Activated CD4-positive, alpha-beta T cell treated with anti-CD3 and anti-CD28 coated beads for 48 hours (primary cell): Measurements from ENCODE around the gene MTARC2.
"Not testable (repeated sequence)": the region's sequence is repeated elsewhere in the genome, so short reads cannot be mapped to it uniquely, and the experiment has no call there.

Experiments used
- DNase-seq: peaks from one replicate; pipeline ENCODE4 v3.0.0-alpha.2; 2020

The MTARC2 gene

DNA sequence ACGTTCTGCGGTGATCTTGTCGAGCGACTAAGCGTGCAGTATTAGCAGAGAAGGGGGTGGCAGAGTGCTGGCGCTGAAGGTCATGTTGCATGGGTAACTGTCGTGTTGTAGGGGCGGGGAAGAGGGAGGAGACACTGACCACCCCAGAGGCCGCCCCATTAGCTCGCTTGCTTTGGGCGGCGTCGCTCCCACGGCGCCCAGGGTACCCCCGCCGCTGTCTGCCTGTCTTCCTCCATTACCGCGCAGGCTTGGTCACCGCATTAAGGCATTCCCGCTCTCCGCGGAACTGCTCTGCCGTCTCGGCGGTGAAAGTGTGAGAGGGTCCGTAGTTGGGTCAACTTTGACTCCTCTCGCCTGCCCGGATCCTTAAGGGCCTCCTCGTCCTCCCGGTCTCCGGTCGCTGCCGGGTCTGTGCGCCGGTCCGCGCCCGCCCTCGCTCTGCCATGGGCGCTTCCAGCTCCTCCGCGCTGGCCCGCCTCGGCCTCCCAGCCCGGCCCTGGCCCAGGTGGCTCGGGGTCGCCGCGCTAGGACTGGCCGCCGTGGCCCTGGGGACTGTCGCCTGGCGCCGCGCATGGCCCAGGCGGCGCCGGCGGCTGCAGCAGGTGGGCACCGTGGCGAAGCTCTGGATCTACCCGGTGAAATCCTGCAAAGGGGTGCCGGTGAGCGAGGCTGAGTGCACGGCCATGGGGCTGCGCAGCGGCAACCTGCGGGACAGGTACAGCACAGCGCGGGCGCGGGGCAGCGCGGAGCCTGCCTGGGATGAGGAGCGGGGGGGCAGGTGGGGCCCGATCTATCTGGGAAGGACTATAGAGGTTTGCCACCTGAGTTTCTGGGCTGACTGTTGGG lies at the start of gene MTARC2:
Gene MTARC2 (plus strand): TSS at position 234 of the 846 bp plus-strand sequence. CDS start 210 bp downstream, at position 444.
- peak; percentile 21 for DNase-seq

DNA sequence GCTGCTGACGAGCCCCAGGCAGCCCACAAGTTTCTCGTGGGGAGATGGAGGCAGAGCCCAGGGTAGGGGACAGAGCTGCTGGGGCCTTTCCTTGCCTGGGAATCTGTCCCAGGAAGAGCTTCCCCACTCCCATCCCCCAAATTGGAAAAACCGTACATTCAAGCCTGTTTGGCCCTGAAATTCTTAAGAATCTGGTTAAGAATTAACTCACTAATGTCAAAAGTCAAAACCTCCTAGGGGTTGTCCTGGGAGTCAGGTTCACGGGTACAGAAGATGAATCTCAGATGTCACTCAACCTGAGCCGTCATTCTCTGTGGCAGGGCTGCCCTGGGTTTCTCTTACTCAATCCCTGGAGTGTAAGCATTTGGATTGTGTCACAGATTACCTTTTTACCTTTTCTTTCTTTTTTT lies 49.5 kb upstream of the MTARC2 start:
- DNase-seq = no peak

DNA sequence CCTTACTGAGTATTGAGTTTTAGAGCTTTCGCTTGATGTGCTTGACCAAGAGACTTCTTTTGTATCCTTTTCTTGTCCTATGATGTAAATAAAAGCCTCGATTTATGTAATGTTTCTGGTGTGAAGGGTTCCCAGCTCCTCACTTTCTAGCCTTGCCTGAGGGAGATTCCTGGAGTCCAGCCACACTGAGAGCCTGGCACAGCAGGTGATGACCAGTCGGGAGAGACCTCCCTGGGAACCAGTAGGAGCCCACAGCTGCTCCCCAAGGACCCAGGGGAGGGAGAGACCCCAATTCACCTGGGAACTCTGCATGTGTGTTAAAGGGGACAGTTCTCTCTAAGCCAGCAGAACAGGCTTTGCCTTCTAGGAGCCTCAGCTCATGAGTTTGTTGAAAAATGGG lies 49.1 kb upstream of the MTARC2 start:
- no peak for DNase-seq

DNA sequence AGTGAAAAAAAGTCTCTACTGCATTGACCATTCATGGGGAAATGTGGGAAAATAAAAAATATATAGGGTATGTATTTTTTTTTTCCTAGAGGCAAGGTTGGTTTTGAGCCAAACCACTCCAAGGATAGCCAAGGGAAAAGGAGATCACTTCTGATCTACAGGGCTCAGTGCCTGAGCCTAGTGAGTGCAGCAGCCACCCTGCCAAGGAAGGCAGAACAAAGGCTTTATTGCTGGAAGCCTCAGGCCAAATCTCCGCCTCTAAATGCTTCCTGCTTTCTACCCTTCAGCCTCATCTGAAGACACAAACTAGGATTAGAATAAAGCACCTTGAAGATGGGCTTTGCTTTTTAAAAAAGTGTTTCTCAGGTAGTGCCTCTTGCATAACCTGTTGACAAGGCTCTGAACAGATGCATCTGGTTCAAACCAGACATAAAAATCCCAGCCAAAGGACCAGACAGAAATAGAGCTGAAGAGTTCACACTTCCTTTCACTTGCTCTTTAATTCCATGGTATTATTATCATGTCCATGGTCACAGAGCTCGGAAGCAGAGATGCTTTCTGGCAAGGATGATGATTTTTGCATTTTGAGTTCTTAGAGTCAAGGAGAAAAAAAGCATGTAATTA lies 47.5 kb upstream of the MTARC2 start:
- no peak for DNase-seq

DNA sequence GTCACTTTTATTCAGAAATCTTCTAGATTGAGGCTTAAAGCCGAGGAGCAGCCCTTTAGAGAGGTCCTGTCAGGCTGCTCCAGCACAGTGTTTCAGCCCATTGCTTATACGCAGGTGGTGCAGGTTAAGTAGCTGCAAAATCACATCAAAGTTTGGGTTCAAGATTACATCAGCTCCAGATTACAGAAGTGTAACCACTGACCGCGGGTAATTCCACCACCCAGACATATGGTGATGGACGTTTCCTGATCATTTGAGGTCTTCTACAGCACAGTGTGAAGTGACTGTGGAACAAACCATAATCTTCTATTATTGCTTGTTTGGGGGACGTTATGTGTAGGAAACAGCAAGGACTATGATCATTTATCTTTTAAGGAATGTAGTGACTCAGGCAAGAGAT lies 46.1 kb upstream of the MTARC2 start:
- DNase-seq = no peak

DNA sequence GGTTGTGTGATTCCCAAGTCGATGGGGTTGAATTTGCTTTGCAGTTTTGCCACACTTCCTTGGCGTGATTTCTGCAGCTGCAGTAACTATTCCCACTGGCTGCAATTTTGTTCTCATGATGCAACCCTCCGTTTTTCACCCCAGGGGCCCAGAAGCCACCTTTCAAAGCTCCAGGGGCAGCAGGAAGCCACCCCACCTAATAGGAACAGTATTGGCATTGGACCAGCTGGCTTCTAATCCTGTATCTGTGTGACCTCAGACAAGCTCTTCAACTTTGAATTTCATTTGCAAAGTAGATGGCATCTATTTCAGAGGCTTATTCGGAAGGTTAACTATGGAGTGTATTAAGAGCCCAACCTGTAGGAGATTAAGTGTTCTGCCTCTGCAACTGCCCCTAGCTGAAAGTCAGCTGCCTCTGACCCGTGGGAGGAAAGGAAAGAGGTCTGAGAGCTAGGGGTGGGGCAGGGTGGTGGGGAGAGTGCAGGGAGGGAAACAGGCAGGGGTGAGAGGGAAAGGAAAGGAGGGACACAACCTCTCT lies 45.3 kb upstream of the MTARC2 start:
- no peak for DNase-seq

DNA sequence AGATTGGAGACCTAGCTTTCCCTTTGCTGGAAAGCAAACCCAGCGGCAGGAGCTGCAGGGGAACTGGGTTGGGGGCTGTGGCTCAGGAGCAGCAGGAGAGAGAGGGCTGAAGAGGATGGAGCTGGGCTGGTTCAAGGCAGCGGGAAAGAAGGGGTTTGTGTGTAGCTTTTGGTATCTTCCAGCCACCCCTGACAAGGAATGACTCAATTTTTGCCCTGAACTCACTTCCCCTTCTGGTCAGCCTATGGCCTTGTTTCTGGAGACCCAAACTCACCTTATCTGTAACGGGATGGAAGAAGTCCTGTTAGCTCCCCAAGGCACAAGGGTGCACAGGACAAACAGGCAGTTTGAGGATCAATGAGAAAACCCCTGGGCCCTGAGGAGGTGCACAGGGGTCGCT lies 44.8 kb upstream of the MTARC2 start:
- no peak for DNase-seq

DNA sequence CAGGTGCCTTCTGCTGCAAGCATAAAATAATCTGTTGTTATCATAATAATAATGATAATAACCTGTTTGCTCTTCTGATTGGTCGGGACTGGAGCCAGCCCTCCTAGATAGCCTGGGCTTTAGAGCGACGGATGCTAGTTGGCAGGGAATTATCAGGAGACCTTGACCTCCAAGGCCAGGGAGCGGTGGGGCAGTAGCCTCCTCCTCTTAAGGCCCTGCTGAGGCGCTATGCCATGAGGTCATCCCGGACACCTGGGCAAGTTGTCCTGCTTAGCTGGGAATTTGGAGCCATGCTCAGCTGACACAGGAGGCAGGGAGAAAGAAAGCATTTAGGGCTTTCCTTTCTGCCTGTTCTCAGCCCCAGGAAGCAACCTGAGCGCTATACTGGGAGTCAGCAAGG lies 42.3 kb upstream of the MTARC2 start:
- no peak for DNase-seq

DNA sequence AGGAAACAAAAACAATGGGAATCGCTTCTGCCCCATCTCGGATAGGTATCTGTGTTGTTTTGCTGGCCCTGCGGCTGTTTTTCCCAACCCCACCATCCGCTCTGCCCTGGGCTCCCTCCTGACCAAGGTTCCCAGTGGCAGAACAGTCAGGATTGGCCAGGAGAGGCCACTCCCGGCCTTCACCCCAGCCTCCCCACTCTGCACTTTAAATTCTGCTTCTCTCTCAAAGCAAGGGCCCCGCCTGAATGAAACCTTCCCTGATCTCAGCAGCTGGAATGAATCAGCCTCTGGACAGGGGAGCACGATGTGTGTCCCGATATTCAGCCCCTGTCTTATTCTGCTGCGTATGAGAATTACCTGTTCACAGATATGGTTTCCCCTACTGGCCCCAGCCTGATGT lies 41.6 kb upstream of the MTARC2 start:
- DNase-seq = no peak

DNA sequence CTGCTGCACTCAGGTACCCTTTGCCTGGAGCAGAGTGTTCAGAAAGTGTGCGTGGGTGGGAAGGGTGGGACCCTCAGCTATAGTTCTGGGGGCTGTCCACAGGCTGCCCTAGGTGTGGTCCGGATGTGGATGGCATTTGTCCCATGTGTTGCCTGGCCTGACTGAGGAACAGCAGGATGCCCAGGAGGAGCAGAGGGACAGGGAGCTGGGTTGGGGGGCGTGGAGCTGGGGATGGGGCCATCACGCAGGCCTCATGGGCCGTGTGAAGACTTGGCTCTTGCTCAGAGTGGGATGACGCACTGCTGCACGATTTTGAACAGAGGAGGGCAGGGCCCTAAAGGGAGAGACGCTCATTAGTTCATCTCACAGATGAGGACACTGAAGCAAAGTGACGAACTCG lies 41.0 kb upstream of the MTARC2 start:
- DNase-seq = no peak

DNA sequence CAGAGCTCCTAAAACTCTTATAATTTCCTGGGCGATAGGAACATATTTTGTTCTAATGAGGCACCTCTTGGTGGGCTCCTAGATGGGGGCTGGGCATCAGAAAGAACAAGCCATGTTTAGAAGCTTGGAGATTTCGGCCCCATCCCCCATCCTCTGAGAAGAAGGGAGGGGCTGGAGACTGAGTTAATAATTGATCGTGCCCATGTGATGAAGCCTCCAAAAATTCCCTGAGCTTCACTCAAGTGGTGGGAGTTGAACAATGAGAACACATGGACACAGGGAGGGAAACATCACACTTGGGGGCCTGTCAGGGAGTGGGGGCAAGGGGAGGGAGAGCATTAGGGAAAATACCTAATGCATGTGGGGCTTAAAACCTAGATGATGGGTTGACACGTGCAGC lies 39.9 kb upstream of the MTARC2 start:
- no peak for DNase-seq

DNA sequence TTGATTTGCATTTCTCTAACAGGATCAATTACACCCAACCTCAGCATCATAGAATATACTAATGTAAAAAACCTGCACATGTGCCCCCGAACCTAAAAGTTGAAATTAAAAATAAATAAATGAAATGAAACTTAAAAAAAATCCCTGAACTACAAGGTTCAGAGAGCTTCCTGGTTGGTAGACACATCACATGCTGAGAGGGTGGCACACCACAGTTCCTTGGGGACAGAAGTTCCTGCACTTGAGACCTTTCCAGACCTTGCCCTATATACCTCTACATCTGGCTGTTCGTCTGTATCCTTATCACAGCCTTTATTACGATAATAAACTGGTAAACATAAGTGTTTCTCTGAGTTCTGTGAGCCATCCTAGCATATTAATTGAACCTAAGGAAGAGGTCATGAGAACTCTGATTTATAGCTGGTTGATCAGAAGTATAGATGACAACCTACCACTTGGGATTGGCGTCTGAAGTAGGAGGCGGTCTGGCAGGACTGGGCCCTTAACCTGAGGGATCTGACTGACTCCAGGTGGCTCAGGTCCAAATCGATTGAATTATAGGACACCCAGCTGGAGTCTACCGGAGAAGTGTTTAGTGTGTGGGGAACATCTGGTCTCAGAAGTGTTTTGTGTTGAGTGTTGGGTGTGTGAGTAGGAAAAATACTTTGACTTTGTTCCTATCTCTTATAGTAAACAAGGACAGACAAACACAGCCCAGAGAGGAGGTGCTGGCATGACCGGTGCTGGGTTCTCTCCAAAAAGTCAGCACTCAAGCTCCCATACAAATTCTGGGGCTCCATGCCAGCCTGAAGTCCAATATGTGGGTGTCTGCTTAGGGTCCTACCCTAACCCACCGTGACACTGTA lies 39.0 kb upstream of the MTARC2 start:
- DNase-seq = no peak

DNA sequence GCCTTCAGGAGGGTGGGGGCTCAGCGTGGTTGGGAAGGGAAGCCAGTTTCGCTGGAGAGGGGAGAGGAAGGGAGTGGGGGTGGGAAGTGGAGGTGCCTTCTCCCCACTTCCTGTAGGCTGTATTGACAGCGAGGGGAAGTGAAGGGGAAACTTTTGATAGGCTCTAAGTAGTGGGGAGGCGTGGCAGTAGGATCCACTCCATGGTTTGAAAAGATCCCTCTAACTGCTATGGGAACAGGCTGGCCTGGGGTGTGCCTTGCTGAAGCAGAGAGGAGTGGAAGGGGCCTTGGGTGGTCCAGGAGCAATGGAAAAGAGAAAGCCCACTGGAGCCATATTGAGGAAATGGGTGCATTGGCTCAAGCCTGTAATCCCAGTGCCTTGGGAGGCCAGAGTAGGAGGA lies 37.8 kb upstream of the MTARC2 start:
- DNase-seq = no peak

DNA sequence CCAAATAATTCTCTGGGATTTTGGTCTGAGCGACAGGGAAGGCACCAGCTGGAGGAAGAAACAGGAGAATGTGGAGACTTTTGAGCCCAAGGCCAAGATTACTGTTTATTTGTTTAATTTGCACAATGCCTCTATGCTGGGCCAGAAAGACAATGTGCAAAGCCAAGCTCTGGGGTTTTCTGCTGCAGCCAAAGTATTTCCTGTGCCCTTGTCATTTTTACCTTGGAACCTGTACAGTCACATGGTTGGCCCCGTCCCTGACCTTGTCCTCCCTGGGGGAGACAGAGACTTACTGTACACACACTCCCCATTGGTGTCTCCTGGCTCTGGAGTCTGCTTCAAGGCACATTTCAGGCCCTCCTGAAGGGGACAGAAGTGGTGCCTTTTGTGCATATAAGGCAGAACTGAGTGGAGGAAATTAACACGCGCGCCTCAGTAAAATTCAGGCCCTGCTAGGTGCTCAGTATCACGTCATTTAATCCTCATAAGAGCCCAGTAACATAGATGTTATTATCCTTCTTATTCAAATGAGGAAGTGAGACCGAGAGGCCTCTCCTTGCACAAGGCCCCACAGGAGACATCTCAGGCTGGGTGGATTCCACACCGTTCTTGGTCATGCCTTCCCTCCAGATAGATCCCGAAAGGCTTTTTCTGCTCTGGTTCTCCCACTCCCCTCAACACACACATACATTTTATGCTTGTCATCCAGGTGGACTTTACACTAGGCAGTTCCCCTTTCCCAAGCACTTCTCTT lies 36.9 kb upstream of the MTARC2 start:
- no peak for DNase-seq

DNA sequence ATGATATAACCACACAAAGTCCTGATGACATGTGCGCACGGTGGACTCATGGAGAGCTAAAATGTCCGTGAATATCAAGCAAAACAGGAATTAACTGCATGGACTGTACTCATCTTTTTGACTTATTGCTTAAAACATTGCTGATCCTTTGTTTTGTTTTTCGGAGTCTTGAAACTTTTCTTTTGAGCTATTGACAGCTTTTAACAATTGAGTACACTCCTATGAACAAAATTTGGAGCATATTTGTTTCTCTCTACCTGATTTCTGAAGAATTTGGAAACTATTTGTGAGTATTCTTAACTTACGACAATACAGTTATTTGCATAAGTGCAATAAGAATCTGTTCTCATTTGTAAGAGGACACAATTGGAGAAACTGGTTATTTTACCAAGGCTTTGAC lies 32.1 kb upstream of the MTARC2 start:
- not testable (repeated sequence) for DNase-seq

DNA sequence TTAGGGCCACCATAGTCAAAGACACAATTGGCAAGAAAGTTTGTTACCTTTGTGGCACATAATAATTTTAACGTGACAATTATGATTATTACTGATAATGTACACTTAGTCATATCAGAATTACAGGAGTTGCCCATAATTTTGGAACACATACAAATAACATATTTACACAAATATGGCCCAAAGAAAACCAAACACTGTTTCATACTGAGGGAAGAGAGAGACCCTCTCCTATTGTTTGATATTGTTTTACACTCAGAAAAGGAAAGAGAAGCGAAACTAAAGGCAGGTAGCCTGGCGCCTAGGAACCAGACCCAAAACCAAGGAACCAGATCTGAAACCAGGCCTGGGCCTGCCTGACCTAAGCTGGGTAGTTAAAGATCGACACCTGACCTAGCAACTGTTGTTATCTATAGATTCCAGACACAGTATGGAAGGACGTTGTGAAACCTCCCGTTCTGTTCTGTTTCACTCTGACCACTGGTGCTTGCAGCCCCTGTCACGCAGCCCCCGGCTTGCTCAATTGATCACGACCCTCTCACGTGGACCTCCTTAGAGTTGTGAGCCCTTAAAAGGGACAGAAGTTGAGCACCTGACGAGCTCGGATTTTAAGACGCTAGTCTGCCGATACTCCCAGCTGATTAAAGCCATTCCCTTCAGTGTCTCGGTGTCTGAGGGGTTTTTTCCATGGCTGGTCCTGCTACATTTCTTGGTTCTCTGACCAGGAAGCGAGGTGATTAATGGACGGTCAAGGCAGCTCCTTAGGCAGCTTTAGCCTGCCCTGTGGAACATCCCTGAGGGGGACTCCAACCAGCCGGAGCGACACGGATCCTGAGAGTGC lies 30.1 kb upstream of the MTARC2 start:
- DNase-seq = no peak

DNA sequence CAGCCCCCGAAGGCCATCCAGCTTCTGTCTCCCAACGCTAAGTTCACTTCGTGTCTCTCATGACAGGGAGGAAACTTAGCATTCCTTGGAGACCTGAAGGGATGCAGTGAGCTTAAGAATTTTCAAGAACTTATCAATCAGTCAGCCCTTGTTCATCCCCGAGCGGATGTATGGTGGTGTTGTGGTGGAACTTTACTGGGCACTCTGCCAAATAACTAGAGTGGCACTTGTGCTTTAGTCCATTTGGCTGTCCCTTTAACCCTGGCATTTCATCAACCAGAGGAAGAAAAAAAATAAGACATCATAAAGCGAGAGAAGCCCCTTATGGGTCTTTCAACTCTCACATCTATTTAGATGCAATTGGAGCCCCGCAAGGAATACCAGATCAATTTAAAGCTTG lies 26.9 kb upstream of the MTARC2 start:
- DNase-seq = not testable (repeated sequence)

DNA sequence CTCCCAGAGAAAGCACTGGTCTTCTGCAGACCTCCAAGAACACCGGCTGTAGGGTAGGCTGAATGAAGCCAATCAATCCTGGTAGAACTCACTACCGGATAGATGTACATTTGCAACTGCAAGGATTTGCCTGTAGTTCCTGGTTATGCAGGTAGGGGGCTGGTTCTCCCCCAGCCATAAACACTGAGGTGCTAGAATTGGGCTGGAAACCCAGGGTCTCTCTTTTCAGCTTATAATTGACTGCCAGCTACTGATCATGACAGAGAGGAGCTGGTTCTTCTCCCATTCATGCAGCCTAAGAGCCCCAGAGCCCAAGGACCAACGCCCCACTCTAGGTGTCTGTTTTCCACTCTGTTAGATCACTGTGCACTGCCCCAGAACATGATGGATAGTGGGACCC lies 21.5 kb upstream of the MTARC2 start:
- DNase-seq = peak; percentile 16

DNA sequence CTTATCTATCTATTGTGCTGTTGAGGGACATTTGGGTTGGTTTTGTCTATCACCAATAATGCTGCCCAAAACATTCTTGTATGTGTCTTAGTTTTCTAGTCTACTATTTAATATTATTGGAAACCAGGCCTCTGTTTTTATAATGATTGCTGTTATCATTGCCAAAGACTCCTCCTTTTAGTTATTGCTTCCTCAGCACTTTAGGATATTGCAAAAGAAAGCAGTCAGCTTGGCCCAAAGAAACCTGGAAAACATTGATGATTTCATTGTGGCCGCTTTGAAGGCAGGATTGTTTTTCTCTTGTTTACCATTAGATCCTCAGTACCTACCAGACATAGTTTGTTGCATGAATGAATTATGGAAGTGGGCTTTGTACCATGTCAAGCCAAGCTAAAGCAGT lies 20.6 kb upstream of the MTARC2 start:
- DNase-seq = no peak

DNA sequence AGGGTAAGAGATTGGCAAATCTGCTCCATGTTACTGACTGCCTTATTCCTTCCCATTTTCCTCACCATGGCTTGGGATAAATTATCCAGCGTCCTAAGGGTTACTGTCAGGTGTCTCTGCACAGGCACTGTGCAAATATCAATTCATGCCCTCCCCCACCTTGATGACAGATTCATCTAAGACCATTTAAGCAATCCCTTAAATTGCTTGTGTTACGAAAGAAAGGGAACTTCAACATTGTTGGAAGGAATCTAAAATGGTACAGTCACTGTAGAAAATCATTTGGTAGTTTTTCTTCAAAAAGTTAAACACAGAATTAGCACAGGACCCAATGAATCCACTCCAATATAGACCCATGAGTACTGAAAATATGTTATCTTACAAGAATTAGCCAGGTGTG lies 17.6 kb upstream of the MTARC2 start:
- DNase-seq = no peak

DNA sequence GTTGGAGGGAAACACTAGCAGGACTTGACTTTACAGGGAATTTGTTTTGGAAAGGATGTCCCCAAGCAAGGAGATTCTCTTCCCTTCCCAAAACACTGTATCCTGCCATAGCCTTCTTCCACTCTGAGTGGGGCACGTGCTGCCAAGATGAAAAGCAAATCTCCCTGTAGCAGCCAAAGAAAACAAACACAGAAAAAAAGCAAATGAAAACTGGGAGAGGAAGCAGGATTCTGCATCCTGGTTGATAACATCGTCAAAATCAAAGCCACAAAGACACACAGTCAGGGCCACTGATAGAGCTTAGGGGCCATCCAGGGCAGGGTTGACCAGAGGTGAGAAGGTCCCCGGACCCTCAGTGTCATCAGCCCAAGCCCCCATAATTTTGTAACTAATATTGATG lies 16.0 kb upstream of the MTARC2 start:
- DNase-seq = no peak

DNA sequence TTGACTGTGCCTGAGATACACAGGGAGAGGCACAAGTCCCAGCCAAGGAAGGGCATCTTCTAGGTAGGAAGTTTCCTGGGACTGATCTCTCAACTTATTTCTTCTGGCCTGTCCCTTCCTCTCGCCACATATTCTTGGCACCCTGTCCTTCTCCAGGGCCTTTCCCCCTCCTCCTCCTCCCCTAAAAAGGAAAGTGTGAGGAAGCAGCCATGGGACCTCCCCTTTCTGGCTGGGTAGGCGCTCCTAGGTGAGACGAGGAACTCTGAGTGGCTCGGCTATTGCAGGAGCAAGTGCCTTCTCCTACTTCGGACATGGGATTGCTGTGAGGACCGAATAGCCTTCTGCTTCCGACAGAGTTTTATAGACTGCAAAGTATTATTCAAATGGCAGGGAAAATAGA lies 15.5 kb upstream of the MTARC2 start:
- no peak for DNase-seq
